HCT116 (cell line): ENCODE data around the gene SSU72. TPM values are rescaled to one million over a fixed set of nuclear protein-coding genes. Genes with fewer than 3 reads are reported as not detected.
A peak's percentile ranks its signal among the peaks of the same experiment; 100 is the strongest.

Source experiments
- ATAC-seq: fragments of 200-7000 bp; cut with Tn5 transposase; 2 replicates; pipeline ENCODE4 v1.9.1; 2020; ENCODE audit warnings: mild to moderate bottlenecking, moderate library complexity
- BruUV-seq: library from RNA; stranded (reverse); fragments of 400-500 nt; replicated peaks from 2 replicates; lab custom pipeline; 2021; lab: Mats Ljungman, UMichigan
- CTCF ChIA-PET: fragments of 300-600 bp; sonication (Branson Sonifier 250); formaldehyde crosslinking; loops from one replicate; lab custom pipeline; 2021; ENCODE audit warnings: antibody characterized with exemption; lab: Charles Lee
- POLR2A ChIA-PET: fragments of 300-600, 350-600 bp; sonication (Branson Sonifier 250); formaldehyde crosslinking; loops from one replicate; lab custom pipeline; 2021; ENCODE audit warnings: antibody characterized with exemption; lab: Charles Lee
- RAD21 ChIA-PET, 2 experiments: fragments of 300-600 bp; sonication (Branson Sonifier 250); formaldehyde crosslinking; loops; one replicate each; lab custom pipeline; 2023; ENCODE audit warnings: low total read pairs in 2 of 2; ENCODE audit not compliant: uncharacterized antibody in 2 of 2, unreplicated experiment in 2 of 2, low non-redundant PET in 1 of 2; lab: Charles Lee
- DNase-seq: peaks from one replicate; pipeline ENCODE4 v3.0.0-alpha.2; 2010; ENCODE audit warnings: low read depth, low spot score
- H2AFZ ChIP-seq: fragments of 200-600 bp; shearing (Covaris generic), sonication (generic); 2 replicates; pipeline ENCODE4 v1.6.1; 2017; ENCODE audit warnings: low read depth, mixed run types, mixed read lengths, antibody characterized with exemption, low read length; ENCODE audit not compliant: poor library complexity, severe bottlenecking
- H3K27ac ChIP-seq: 2 replicates; pipeline ENCODE4 v1.5.1; 2012; ENCODE audit warnings: low read depth, low read length
- H3K27me3 ChIP-seq: fragments of 200-600 bp; sonication (generic); 2 replicates; pipeline ENCODE4 v1.6.1; 2016; ENCODE audit warnings: mixed run types, low read length, mixed read lengths; ENCODE audit not compliant: insufficient read depth
- H3K36me3 ChIP-seq, 2 experiments: fragments of 200-500 bp in 1 of 2; fragments of 200-600 bp in 1 of 2; sonication (Bioruptor generic) in 1 of 2; sonication (generic) in 1 of 2; 2 replicates each; pipeline versions ENCODE4 v1.5.1 to v1.6.1; 2014 to 2016; ENCODE audit warnings: low read length in 2 of 2, inconsistent platforms in 1 of 2, mixed read lengths in 1 of 2, mixed run types in 1 of 2; ENCODE audit not compliant: insufficient read depth in 2 of 2, control insufficient read depth in 1 of 2
- H3K4me1 ChIP-seq, 2 experiments: fragments of 200-600 bp in 1 of 2; sonication (generic) in 1 of 2; 2 replicates each; pipeline versions ENCODE4 v1.5.1 to v1.6.1; 2012 to 2017; ENCODE audit warnings: low read length in 2 of 2, inconsistent platforms in 1 of 2, mild to moderate bottlenecking in 1 of 2, mixed read lengths in 1 of 2, mixed run types in 1 of 2, moderate library complexity in 1 of 2; ENCODE audit not compliant: insufficient read depth in 2 of 2, control insufficient read depth in 1 of 2
- H3K4me2 ChIP-seq: fragments of 200-600 bp; sonication (generic); 2 replicates; pipeline ENCODE4 v1.6.1; 2017; ENCODE audit warnings: mixed run types, low read length, mixed read lengths
- H3K4me3 ChIP-seq, 2 experiments: fragments of 200-600 bp in 1 of 2; sonication (generic) in 1 of 2; replicated peaks in 1 of 2; 2 replicates each; pipeline ENCODE4 v1.5.1; 2011 to 2016; ENCODE audit warnings: low read length in 2 of 2, control low read depth in 1 of 2, low read depth in 1 of 2, mild to moderate bottlenecking in 1 of 2, mixed read lengths in 1 of 2, mixed run types in 1 of 2
- H3K79me2 ChIP-seq: fragments of 200-600 bp; sonication (generic); 2 replicates; pipeline ENCODE4 v1.6.1; 2017; ENCODE audit warnings: mild to moderate bottlenecking, mixed run types, low read length, moderate library complexity, mixed read lengths; ENCODE audit not compliant: insufficient read depth
- H3K9ac ChIP-seq: fragments of 200-600 bp; sonication (generic); 2 replicates; pipeline ENCODE4 v1.6.1; 2016; ENCODE audit warnings: low read length, mixed read lengths
- H3K9me2 ChIP-seq: fragments of 200-600 bp; sonication (generic), shearing (Covaris generic); 2 replicates; pipeline ENCODE4 v1.6.1; 2017; ENCODE audit warnings: mixed run types, mild to moderate bottlenecking, moderate library complexity; ENCODE audit not compliant: insufficient read depth
- H3K9me3 ChIP-seq, 2 experiments: fragments of 200-500 bp in 1 of 2; fragments of 200-600 bp in 1 of 2; sonication (Bioruptor generic) in 1 of 2; sonication (generic) in 1 of 2; 2 replicates each; pipeline ENCODE4 v1.6.1; 2014 to 2017; ENCODE audit warnings: low read length in 2 of 2, mixed read lengths in 2 of 2, inconsistent platforms in 1 of 2, low read depth in 1 of 2, mild to moderate bottlenecking in 1 of 2, mixed run types in 1 of 2, moderate library complexity in 1 of 2; ENCODE audit not compliant: control insufficient read depth in 1 of 2, insufficient read depth in 1 of 2
- H4K20me1 ChIP-seq: fragments of 200-600 bp; sonication (generic), shearing (Covaris generic); 2 replicates; pipeline ENCODE4 v1.6.1; 2017; ENCODE audit warnings: mixed run types, mild to moderate bottlenecking, moderate library complexity; ENCODE audit not compliant: insufficient read depth
- EGR1 ChIP-seq: IDR thresholded peaks from 2 replicates; pipeline ENCODE4 v1.6.1; 2012; ENCODE audit warnings: low read depth
- ELF1 ChIP-seq: IDR thresholded peaks from 2 replicates; pipeline ENCODE4 v1.6.1; 2012; ENCODE audit warnings: low read depth, borderline replicate concordance
- EZH2 ChIP-seq: fragments of 200-600 bp; sonication (generic); IDR thresholded peaks from 2 replicates; pipeline ENCODE4 v1.6.1; 2017; ENCODE audit warnings: antibody characterized with exemption, mixed run types
- FOSL1 ChIP-seq: IDR thresholded peaks from 2 replicates; pipeline ENCODE4 v1.6.1; 2012; ENCODE audit warnings: low read depth
- POLR2A ChIP-seq: IDR thresholded peaks from 2 replicates; pipeline ENCODE4 v1.7.0; 2011; ENCODE audit warnings: borderline replicate concordance; ENCODE audit not compliant: insufficient read depth, insufficient read length; ENCODE audit errors: extremely low read depth
- POLR2AphosphoS5 ChIP-seq: IDR thresholded peaks from 2 replicates; pipeline ENCODE4 v1.6.1; 2011; ENCODE audit warnings: mild to moderate bottlenecking, low read depth, low read length, moderate library complexity
- RAD21 ChIP-seq: IDR thresholded peaks from 2 replicates; pipeline ENCODE4 v1.6.1; 2012; ENCODE audit warnings: low read depth, mild to moderate bottlenecking
- SIN3A ChIP-seq: IDR thresholded peaks from 2 replicates; pipeline ENCODE4 v1.6.1; 2012; ENCODE audit warnings: low read depth
- ZNF274 ChIP-seq: fragments of 200-500 bp; sonication (Bioruptor generic); IDR thresholded peaks from 2 replicates; pipeline ENCODE4 v1.6.1; 2014; ENCODE audit warnings: mild to moderate bottlenecking, low read depth, low read length, inconsistent platforms
- intact Hi-C: fragments of 100-400 bp; cut with micrococcal nuclease; formaldehyde crosslinking; loops from 2 replicates; pipeline ENCODE4 v1.10.0; 2022
- total RNA-seq: library from RNA; stranded (reverse); gene quantifications from one replicate; pipeline ENCODE4 v1.2.1, GENCODE V29; 2021; ENCODE audit not compliant: unreplicated experiment
- TF ChIP-seq, protein P1 (sequence below): IDR thresholded peaks from 2 replicates; pipeline ENCODE4 v1.6.1; 2012; ENCODE audit warnings: low read depth
- TF ChIP-seq, protein P2 (sequence below): IDR thresholded peaks from 2 replicates; pipeline ENCODE4 v1.6.1; 2012
- TF ChIP-seq, protein P3 (sequence below): IDR thresholded peaks from 2 replicates; pipeline ENCODE4 v1.6.1; 2011; ENCODE audit warnings: mild to moderate bottlenecking, low read length, moderate library complexity; ENCODE audit not compliant: insufficient replicate concordance; ENCODE audit errors: extremely low read depth
- TF ChIP-seq, protein P4 (sequence below): IDR thresholded peaks from 2 replicates; pipeline ENCODE4 v1.6.1; 2012

The SSU72 gene
- total RNA-seq, 1 experiment from 2014 or later = 134 TPM

DNA sequence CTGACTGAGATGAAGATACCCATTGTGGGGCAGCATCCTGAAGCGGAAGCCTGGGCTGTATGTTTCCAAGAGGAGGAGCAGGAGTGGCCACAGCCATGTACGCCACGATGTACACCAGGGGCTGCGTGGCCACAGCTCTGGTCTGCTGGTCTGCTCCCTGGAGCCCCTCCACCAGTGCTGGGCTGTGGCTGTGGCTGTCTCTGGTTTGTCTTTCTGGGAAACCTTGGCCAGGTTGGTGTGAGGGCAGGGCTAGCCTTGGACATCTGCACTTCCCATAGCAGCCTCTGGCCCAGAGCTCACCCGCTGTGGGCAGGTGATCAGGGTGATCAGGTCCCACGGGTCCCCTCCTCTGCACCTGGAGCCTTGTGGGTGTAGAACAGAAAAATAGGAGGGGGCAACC lies 43.3 kb upstream of the SSU72 start:
- peaks cover 0 to 3% of the 10 kb centered on the region in 2 experiments; a peak in 1 of 4 replicates for H3K36me3 ChIP-seq
- peaks cover 9% of the 10 kb centered on the region; the same call in 1 of the 2 replicates for H3K79me2 ChIP-seq
- intact Hi-C loops = loop anchor here (10.0 kb wide), 1 partner anchor 273 kb away; the partner anchor contains the start of gene DVL1
- ChIA-PET POLR2A (interaction anchor here (2.2 kb wide), 1 partner anchor 11 kb away, joined by 6 read pairs; no protein-coding TSS in a partner anchor), CTCF (no interaction called here), RAD21 (no interaction called here)
- no peak overlapping the region for H3K4me2 ChIP-seq
- H3K9me2 ChIP-seq = no peaks in the 10 kb centered on the region
- BruUV-seq = no TSS peak
- no peaks in the 10 kb centered on the region for H3K27me3 ChIP-seq
- H3K9me3 ChIP-seq = no peaks in the 10 kb centered on the region
- DNase-seq (no peak), ATAC-seq (no peak)
- H3K4me1 ChIP-seq = peaks cover 11 to 29% of the 10 kb centered on the region in 2 experiments; a peak in 3 of 4 replicates
- H3K27ac ChIP-seq = no peak overlapping the region
- H4K20me1 ChIP-seq = 0 out of 2 replicates have a peak, but pooled peaks cover 3% of the 10 kb centered on the region
- TF ChIP-seq, protein P1, sequence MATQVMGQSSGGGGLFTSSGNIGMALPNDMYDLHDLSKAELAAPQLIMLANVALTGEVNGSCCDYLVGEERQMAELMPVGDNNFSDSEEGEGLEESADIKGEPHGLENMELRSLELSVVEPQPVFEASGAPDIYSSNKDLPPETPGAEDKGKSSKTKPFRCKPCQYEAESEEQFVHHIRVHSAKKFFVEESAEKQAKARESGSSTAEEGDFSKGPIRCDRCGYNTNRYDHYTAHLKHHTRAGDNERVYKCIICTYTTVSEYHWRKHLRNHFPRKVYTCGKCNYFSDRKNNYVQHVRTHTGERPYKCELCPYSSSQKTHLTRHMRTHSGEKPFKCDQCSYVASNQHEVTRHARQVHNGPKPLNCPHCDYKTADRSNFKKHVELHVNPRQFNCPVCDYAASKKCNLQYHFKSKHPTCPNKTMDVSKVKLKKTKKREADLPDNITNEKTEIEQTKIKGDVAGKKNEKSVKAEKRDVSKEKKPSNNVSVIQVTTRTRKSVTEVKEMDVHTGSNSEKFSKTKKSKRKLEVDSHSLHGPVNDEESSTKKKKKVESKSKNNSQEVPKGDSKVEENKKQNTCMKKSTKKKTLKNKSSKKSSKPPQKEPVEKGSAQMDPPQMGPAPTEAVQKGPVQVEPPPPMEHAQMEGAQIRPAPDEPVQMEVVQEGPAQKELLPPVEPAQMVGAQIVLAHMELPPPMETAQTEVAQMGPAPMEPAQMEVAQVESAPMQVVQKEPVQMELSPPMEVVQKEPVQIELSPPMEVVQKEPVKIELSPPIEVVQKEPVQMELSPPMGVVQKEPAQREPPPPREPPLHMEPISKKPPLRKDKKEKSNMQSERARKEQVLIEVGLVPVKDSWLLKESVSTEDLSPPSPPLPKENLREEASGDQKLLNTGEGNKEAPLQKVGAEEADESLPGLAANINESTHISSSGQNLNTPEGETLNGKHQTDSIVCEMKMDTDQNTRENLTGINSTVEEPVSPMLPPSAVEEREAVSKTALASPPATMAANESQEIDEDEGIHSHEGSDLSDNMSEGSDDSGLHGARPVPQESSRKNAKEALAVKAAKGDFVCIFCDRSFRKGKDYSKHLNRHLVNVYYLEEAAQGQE = no peak
- no peak for TF ChIP-seq RAD21
- H2AFZ ChIP-seq = no peak overlapping the region
- no peak overlapping the region for H3K9ac ChIP-seq
- H3K4me3 ChIP-seq = no peak overlapping the region

DNA sequence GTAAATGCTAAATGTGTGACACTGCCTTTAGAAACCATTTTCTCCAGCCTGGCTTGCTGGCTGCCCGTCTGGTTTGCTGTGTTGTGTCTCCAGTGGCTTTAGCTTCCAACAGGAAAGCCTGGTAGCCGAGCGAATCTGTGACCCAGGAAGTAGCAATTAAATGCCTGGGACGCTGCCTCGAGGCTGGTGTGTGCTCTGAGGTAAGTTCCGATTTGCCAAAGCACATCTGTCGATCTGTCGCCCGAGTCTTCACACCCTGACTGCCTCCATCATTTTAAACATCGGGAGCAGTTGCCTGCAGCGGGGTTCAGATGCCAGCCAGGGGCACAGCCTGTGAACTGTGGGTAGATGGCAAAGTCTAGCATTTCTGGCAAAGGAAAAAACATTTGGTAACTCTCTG lies 42.9 kb upstream of the SSU72 start:
- CTCF ChIA-PET = no interaction called here
- intact Hi-C loops = loop anchor here (10.0 kb wide), 1 partner anchor 273 kb away; the partner anchor contains the start of gene DVL1
- POLR2A ChIA-PET = interaction anchor here (2.2 kb wide), 1 partner anchor 11 kb away, joined by 6 read pairs; no protein-coding TSS in a partner anchor
- BruUV-seq = TSS peak; percentile 69
- H3K27ac ChIP-seq = no peak overlapping the region
- 0 out of 2 replicates have a peak, but pooled peaks cover 3% of the 10 kb centered on the region for H4K20me1 ChIP-seq
- no peak overlapping the region for H2AFZ ChIP-seq
- ATAC-seq = no peak
- H3K27me3 ChIP-seq = no peaks in the 10 kb centered on the region
- H3K9ac ChIP-seq = no peak overlapping the region
- peaks cover 11 to 29% of the 10 kb centered on the region in 2 experiments; a peak in 3 of 4 replicates for H3K4me1 ChIP-seq
- no peaks in the 10 kb centered on the region for H3K9me3 ChIP-seq
- no peaks in the 10 kb centered on the region for H3K9me2 ChIP-seq
- H3K4me2 ChIP-seq = peak overlapping the region; percentile 97; the same call in 1 of the 2 replicates
- H3K79me2 ChIP-seq = peaks cover 9% of the 10 kb centered on the region; the same call in 1 of the 2 replicates
- H3K4me3 ChIP-seq = no peak overlapping the region
- DNase-seq = no peak
- peaks cover 0 to 3% of the 10 kb centered on the region in 2 experiments; a peak in 1 of 4 replicates for H3K36me3 ChIP-seq
- RAD21 ChIA-PET = no interaction called here
- TF ChIP-seq EGR1 (no peak), SIN3A (no peak), EZH2 (no peak), POLR2A (no peak), ZNF274 (no peak), POLR2AphosphoS5 (no peak), ELF1 (no peak), FOSL1 (no peak)
- TF ChIP-seq, protein P2, sequence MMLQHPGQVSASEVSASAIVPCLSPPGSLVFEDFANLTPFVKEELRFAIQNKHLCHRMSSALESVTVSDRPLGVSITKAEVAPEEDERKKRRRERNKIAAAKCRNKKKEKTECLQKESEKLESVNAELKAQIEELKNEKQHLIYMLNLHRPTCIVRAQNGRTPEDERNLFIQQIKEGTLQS = no peak
- TF ChIP-seq, protein P3, sequence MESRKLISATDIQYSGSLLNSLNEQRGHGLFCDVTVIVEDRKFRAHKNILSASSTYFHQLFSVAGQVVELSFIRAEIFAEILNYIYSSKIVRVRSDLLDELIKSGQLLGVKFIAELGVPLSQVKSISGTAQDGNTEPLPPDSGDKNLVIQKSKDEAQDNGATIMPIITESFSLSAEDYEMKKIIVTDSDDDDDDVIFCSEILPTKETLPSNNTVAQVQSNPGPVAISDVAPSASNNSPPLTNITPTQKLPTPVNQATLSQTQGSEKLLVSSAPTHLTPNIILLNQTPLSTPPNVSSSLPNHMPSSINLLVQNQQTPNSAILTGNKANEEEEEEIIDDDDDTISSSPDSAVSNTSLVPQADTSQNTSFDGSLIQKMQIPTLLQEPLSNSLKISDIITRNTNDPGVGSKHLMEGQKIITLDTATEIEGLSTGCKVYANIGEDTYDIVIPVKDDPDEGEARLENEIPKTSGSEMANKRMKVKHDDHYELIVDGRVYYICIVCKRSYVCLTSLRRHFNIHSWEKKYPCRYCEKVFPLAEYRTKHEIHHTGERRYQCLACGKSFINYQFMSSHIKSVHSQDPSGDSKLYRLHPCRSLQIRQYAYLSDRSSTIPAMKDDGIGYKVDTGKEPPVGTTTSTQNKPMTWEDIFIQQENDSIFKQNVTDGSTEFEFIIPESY = no peak
- TF ChIP-seq, protein P4, sequence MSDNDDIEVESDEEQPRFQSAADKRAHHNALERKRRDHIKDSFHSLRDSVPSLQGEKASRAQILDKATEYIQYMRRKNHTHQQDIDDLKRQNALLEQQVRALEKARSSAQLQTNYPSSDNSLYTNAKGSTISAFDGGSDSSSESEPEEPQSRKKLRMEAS = no peak
